Measurements from ENCODE around the gene ARHGAP33. TPM values are rescaled to one million over a fixed set of nuclear protein-coding genes. Genes with fewer than 3 reads are reported as not detected.
"Not testable (repeated sequence)": the region's sequence is repeated elsewhere in the genome, so short reads cannot be mapped to it uniquely, and the experiment has no call there.

Gene ARHGAP33
- total RNA-seq, 1 donor from 2014 or later: 2.7 TPM

- DNase-seq (ENCODE audit: low spot score): no peak
These were observed 16.5 kb downstream of the ARHGAP33 start for GRCh38 chr19:35791814-35792279.

- DNase-seq (ENCODE audit: low spot score): no peak
These were observed 16.9 kb downstream of the ARHGAP33 start for GRCh38 chr19:35792312-35792711.

DNA sequence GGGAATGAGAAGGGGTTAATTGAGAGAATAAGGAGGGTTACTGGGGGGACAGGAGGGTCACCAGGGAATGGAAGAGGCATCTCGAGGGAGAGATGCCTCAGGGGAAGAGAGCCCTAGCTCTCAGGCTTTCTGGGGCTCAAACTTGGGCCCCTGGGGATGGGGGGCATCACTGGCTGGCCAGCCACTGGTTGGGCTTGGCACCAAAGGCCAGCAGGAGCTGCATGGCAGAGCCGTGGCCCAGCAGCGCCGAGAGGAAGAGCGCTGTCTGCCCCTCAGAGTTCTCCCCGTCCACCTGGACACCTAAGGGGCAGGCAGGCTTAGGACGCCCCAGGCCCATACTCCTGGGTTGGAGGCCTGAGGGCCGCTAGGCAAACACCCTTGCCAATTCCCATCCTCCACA lies 17.5 kb downstream of the ARHGAP33 start:
- DNase-seq (ENCODE audit: low spot score): no peak

GRCh38 chr19:35793381-35794165 lies 18.2 kb downstream of the ARHGAP33 start:
- no peak for DNase-seq (ENCODE audit: low spot score)

GRCh38 chr19:35795564-35795963 lies 20.2 kb downstream of the ARHGAP33 start:
- DNase-seq (ENCODE audit: low spot score): not testable (repeated sequence)

DNA sequence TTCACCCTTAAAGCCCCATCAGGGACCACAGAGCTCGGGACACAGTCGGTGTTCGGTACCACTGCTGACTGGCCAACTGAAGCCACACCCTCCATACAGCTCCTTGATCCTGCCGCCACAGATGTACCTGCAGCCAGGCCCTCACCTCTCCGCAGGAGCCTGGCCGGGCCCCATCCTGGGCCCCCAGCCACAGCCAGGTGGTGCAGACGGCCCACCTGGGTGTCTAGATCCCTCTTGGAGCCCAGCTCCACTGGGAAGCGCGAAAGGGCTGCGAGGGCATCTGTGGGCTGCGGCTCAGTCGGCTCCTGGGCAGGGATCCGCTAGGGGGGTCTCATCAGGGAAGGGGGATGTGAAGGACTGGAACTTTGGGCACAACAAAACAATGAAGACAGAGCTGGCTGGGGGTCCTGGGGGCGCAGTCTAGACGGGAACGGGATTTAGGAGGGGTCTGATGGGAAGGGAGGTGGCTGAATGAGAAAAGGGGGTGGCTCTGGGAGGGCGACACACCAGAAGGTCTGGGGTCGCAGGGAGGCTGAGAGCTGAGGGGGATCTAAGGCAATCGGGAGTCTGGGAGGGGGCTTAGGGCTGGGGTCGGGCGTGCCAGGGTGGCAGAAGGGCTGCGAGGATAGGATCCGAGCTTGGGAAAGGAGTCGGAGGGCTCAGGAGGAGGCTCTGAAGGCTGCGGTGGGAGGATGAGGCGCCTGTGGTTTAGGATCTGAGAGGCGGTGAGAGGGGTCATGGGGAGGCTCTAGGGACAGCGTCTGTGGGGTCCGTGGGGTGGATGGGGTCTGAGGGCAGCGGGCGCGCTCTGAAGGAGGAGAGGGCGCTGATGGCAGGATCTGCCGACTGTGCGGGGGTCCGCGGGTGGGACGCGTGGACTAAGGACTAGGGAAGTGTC lies 21.5 kb downstream of the ARHGAP33 start:
- DNase-seq (ENCODE audit: low spot score): no peak

GRCh38 chr19:35797663-35798062 lies 22.3 kb downstream of the ARHGAP33 start:
- DNase-seq (ENCODE audit: low spot score): no peak

GRCh38 chr19:35801828-35802227 lies 26.5 kb downstream of the ARHGAP33 start:
- no peak for DNase-seq (ENCODE audit: low spot score)

DNA sequence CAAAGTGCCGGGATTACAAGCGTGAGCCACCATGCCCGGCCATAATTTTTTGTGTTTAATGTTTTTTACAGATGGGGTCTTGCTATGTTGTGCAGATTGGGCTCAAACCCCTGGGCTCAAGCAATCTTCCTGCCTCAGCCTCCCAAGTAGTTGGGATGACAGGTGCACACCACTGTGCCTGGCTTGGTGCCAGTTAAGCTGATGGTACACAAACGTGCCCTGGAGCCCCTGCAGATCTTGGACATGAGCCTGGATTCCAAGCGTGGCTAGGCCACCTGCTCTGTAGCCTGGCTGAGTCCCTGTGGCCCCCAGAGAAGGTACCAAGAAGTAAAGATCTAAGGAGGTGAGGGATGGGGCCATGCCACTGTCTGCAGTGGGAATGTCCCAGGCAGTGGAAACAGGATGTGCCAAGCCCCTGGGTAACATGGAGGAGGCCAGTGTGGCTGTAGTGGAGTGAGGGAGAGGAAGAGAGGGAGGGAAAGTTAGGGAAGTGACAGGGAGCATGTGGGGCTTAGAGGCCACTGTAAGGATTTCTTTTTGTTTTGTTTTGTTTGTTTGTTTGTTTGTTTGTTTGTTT lies 30.2 kb downstream of the ARHGAP33 start:
- no peak for DNase-seq (ENCODE audit: low spot score)

GRCh38 chr19:35806597-35806996 lies 31.2 kb downstream of the ARHGAP33 start:
- DNase-seq (ENCODE audit: low spot score): no peak

DNA sequence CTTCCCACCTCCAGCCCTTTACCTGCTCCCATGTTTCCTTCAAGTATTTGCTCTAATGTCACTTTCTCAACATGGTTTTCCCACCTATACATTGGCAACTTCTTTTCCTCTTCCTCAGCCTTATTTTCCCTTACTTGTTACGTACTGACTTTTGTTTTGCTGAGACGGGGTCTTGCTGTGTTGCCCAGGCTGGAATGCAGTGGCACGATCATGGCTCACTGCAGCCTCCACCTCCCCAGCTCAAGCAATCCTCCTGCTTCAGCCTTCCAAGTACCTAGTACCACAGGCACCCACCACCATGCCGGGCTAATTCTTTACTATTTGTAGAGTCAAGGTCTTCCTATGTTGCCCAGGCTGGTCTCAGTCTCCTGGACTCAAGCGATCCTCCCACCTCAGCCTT lies 32.3 kb downstream of the ARHGAP33 start:
- no peak for DNase-seq (ENCODE audit: low spot score)

GRCh38 chr19:35811317-35812219 lies 36.2 kb downstream of the ARHGAP33 start:
- DNase-seq (ENCODE audit: low spot score): no peak

- no peak for DNase-seq (ENCODE audit: low spot score)
These were observed 37.1 kb downstream of the ARHGAP33 start, which contains the start of gene PRODH2 for GRCh38 chr19:35812220-35813042. PRODH2 (minus strand) TSS chr19:35812845; CDS start chr19:35812805, 40 bp downstream.

GRCh38 chr19:35813043-35813890 lies 37.9 kb downstream of the ARHGAP33 start:
- no peak for DNase-seq (ENCODE audit: low spot score)

- no peak for DNase-seq (ENCODE audit: low spot score)
These were observed 40.9 kb downstream of the ARHGAP33 start for GRCh38 chr19:35816262-35816661.

- DNase-seq (ENCODE audit: low spot score): no peak
These were observed 41.5 kb downstream of the ARHGAP33 start for GRCh38 chr19:35816846-35817245.

- DNase-seq (ENCODE audit: low spot score): no peak
These were observed 43.1 kb downstream of the ARHGAP33 start for GRCh38 chr19:35818445-35818844.

DNA sequence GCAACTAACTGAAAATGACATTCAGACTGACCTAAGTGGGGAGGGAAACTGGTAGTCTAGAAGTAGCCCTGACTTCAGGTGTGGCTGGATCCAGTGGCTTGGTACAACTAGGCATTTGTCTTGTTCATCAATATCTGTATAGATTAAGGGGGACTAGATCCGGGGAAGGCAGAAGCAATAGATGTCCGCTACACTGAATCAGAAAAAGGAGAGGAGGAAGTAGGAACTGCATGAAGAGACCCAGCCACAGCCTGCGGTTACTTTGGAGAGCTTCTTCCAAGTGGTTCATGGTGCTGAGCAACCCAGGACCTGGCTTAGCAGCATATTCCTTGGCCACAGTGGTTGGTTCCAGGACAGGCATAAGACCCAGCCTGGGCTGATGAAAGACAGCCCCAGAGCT lies 47.2 kb downstream of the ARHGAP33 start:
- no peak for DNase-seq (ENCODE audit: low spot score)

- DNase-seq (ENCODE audit: low spot score): no peak
These were observed 48.8 kb downstream of the ARHGAP33 start for GRCh38 chr19:35824150-35824549.

All from mesenteric fat pad (tissue), 1 donor.